Body of pancreas (tissue), 4 donors: ENCODE data around the gene ZNF407. TPM values are rescaled to one million over a fixed set of nuclear protein-coding genes. Genes with fewer than 3 reads are reported as not detected.
A peak's percentile ranks its signal among the peaks of the same experiment; 100 is the strongest.

ENCODE experiments used
- ATAC-seq: fragments of 150-250 bp; one replicate; pipeline ENCODE4 v1.9.1; 2016
- DNase-seq, 4 donors: peaks; one replicate each; pipeline ENCODE4 v3.0.0-alpha.2; 2019
- H3K27ac ChIP-seq, 4 donors: fragments of 200-600 bp; sonication (generic); 1 replicate in 3 of 4; 2 replicates in 1 of 4; pipeline versions ENCODE4 v1.5.1 to v1.6.1; 2016 to 2019; ENCODE audit warnings: mild to moderate bottlenecking in 1 of 4, mixed read lengths in 1 of 4, moderate library complexity in 1 of 4
- H3K27me3 ChIP-seq, 2 donors: fragments of 200-600 bp; sonication (generic); one replicate each; pipeline ENCODE4 v1.6.0; 2016; ENCODE audit warnings: mild to moderate bottlenecking in 1 of 2
- H3K36me3 ChIP-seq, 2 donors: fragments of 200-600 bp; sonication (generic); replicated peaks in 1 of 2; 2 replicates each; pipeline ENCODE4 v1.5.1; 2016; ENCODE audit warnings: low read depth in 2 of 2; ENCODE audit not compliant: insufficient read depth in 1 of 2
- H3K4me1 ChIP-seq: fragments of 200-600 bp; sonication (generic); one replicate; pipeline ENCODE4 v1.6.0; 2016
- H3K4me3 ChIP-seq, 2 donors: fragments of 200-600 bp; sonication (generic); 1 replicate in 1 of 2; 2 replicates in 1 of 2; pipeline ENCODE4 v1.5.1; 2016 to 2019
- H3K9me3 ChIP-seq, 3 donors: fragments of 200-600 bp; sonication (generic); 1 replicate in 2 of 3; 2 replicates in 1 of 3; pipeline ENCODE4 v1.5.1; 2016
- POLR2A ChIP-seq, 3 donors: fragments of 450-650 bp; IDR thresholded peaks; one replicate each; pipeline ENCODE4 v1.6.1; 2016; ENCODE audit warnings: antibody characterized with exemption in 3 of 3, mild to moderate bottlenecking in 2 of 3
- WGBS, 2 donors: methylation state at CpG; one replicate each; pipeline ENCODE4 v1.1.5; 2017; 5-methylcytosine and 5-hydroxymethylcytosine counted together
- intact Hi-C: fragments of 100-400 bp; cut with DNase I; formaldehyde crosslinking; loops from one replicate; pipeline ENCODE4 v1.15.1; 2023
- total RNA-seq, 2 donors: library from RNA; depleted of rRNA; stranded (reverse); fragments of >200 nt; gene quantifications; one replicate each; pipeline ENCODE4 v1.1.0, GENCODE V29; 2016
- TF ChIP-seq, protein P1 (sequence below), 7 experiments: fragments of 450-650 bp in 4 of 7; fragments of 200-600 bp in 3 of 7; sonication (generic) in 3 of 7; IDR thresholded peaks; one replicate each; pipeline ENCODE4 v1.5.1; 2016 to 2019; ENCODE audit warnings: antibody characterized with exemption in 7 of 7

The ZNF407 gene
- total RNA-seq, 2 donors from 2014 or later = 14.3 to 19.1 TPM

DNA sequence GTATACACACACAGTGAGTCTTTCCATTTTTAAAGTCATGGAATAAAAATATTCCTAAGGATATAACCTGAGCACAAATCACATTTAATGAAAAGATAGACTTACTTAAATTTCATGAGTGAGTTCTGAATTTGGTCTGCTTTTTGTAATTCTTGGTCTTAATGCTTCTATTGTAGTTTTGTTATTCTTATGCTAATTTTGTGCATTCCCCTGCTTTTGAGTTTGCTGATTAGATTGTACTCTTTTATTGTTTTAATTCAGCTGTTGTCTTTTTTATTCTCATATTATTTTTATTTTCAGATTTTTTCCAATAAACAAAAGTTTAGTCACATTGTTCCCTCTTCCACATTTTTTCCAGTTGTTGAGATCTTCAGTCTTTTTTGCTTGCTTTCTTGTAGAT, 202.4 kb downstream of the ZNF407 start:
- Histone ChIP-seq H3K27me3 (no peaks in the 10 kb centered on the region), H3K9me3 (no peaks in the 10 kb centered on the region), H3K4me1 (peaks cover 25% of the 10 kb centered on the region), H3K36me3 (no peaks in the 10 kb centered on the region), H3K27ac (no peak overlapping the region), H3K4me3 (no peak overlapping the region)
- ATAC-seq (no peak), DNase-seq (no peak)
- intact Hi-C loops = no loop called here
- TF ChIP-seq, protein P1, sequence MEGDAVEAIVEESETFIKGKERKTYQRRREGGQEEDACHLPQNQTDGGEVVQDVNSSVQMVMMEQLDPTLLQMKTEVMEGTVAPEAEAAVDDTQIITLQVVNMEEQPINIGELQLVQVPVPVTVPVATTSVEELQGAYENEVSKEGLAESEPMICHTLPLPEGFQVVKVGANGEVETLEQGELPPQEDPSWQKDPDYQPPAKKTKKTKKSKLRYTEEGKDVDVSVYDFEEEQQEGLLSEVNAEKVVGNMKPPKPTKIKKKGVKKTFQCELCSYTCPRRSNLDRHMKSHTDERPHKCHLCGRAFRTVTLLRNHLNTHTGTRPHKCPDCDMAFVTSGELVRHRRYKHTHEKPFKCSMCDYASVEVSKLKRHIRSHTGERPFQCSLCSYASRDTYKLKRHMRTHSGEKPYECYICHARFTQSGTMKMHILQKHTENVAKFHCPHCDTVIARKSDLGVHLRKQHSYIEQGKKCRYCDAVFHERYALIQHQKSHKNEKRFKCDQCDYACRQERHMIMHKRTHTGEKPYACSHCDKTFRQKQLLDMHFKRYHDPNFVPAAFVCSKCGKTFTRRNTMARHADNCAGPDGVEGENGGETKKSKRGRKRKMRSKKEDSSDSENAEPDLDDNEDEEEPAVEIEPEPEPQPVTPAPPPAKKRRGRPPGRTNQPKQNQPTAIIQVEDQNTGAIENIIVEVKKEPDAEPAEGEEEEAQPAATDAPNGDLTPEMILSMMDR (IDR thresholded peaks at IDR 0.05) = no peak
- TF ChIP-seq POLR2A (IDR thresholded peaks at IDR 0.05) = no peak

DNA sequence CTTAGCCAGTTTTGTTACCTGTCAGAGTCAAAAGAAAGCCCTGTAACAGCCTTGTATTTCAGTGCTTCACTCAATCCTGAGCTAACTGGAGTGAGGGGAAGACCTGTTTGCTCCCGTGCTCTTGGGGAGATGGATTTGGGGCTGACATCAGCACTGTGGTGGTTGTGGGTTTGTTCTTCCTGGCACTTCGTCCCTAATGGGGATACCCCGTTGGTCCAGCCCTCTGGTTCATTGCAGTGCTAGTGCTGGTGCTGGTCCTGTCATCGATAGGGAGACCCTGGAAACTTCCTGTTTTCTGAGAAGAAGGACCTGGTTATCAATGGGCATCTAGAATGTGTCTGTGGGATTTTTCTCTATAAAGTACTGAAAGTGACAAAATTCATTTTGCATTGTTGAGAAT, 205.4 kb downstream of the ZNF407 start:
- Histone ChIP-seq H3K27me3 (no peaks in the 10 kb centered on the region), H3K27ac (no peak overlapping the region)
- no peak for DNase-seq

DNA sequence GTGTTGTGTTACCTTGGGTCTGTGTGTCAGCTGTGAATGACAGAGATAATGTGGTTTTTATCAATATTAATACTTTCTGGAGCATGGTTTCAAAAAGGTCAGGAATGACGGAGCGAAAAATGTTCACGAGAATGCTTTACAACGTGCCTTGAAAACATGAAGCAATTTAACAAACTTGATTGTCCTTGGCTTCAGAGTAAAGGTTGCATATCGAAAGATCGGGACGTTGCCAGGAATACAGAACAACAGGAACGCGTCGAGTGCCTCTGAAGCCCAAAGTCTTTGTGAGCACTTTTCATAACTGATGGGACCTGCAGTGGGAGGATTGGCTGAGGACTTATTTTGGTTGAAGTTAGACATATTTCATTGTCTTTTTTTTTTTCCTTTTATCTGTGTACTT, 206.1 kb downstream of the ZNF407 start:
- Histone ChIP-seq H3K27ac (no peak overlapping the region), H3K4me1 (peaks cover 19% of the 10 kb centered on the region), H3K27me3 (no peaks in the 10 kb centered on the region), H3K9me3 (no peaks in the 10 kb centered on the region), H3K4me3 (no peak overlapping the region), H3K36me3 (no peaks in the 10 kb centered on the region)
- DNase-seq = peak in 3 of 4 donors; percentile 19 to 46 (median 37)
- 8 to 21% methylated on average over 10 of the region's 10 CpGs for WGBS, 2 donors
- TF ChIP-seq, protein P1 (IDR thresholded peaks at IDR 0.05) = no peak
- no peak for TF ChIP-seq POLR2A (IDR thresholded peaks at IDR 0.05)
- peak; percentile 74 for ATAC-seq
- intact Hi-C loops = no loop called here

More for the DNA sequence above, 205.4 kb downstream of the ZNF407 start:
- WGBS, 2 donors = 83 to 93% methylated on average over 4 of the region's 4 CpGs
- peaks cover 19% of the 10 kb centered on the region for H3K4me1 ChIP-seq
- no peak for ATAC-seq
- TF ChIP-seq POLR2A (IDR thresholded peaks at IDR 0.05) = no peak
- TF ChIP-seq, protein P1 (IDR thresholded peaks at IDR 0.05) = no peak
- intact Hi-C loops = no loop called here
- no peaks in the 10 kb centered on the region for H3K36me3 ChIP-seq
- H3K4me3 ChIP-seq = no peak overlapping the region
- no peaks in the 10 kb centered on the region for H3K9me3 ChIP-seq

GRCh38 chr18:74804677-74805076, 207.0 kb downstream of the ZNF407 start:
- WGBS, 2 donors = 64 to 71% methylated on average over 6 of the region's 6 CpGs

GRCh38 chr18:74806073-74806472, 208.4 kb downstream of the ZNF407 start:
- WGBS, 2 donors = 69 to 73% methylated on average over 6 of the region's 6 CpGs
- ATAC-seq = no peak

More at GRCh38 chr18:74804677-74805076, 207.0 kb downstream of the ZNF407 start:
- Histone ChIP-seq H3K4me1 (peaks cover 19% of the 10 kb centered on the region), H3K27me3 (no peaks in the 10 kb centered on the region), H3K9me3 (no peaks in the 10 kb centered on the region), H3K4me3 (no peak overlapping the region), H3K27ac (no peak overlapping the region), H3K36me3 (no peaks in the 10 kb centered on the region)
- TF ChIP-seq, protein P1 (IDR thresholded peaks at IDR 0.05) = no peak
- TF ChIP-seq POLR2A (IDR thresholded peaks at IDR 0.05) = no peak
- DNase-seq (no peak), ATAC-seq (no peak)
- intact Hi-C loops = no loop called here

More at GRCh38 chr18:74806073-74806472, 208.4 kb downstream of the ZNF407 start:
- H3K9me3 ChIP-seq = no peaks in the 10 kb centered on the region
- no peak overlapping the region for H3K4me3 ChIP-seq
- no peak overlapping the region for H3K27ac ChIP-seq
- intact Hi-C loops = no loop called here
- H3K36me3 ChIP-seq = no peaks in the 10 kb centered on the region
- H3K27me3 ChIP-seq = no peaks in the 10 kb centered on the region
- peaks cover 19% of the 10 kb centered on the region for H3K4me1 ChIP-seq
- TF ChIP-seq, protein P1 (IDR thresholded peaks at IDR 0.05) = no peak
- TF ChIP-seq POLR2A (IDR thresholded peaks at IDR 0.05) = no peak
- peak in 1 of 4 donors; percentile 28 for DNase-seq
